ENCODE data around the gene PARM1. TPM values are rescaled to one million over a fixed set of nuclear protein-coding genes. Genes with fewer than 3 reads are reported as not detected.

The PARM1 gene
- total and polyA plus RNA-seq, 2 donors (not counting 1 experiment from before 2014, with no cell fraction given): 7.8 to 10.4 TPM

- no peak for ATAC-seq (ENCODE audit: low read depth)
- no peaks in the 10 kb centered on the region for H3K27me3 ChIP-seq (replicated peaks in 1 of 4; ENCODE audit: control extremely low read depth in 1 of 4, control insufficient read depth in 3 of 4, insufficient read depth in 4 of 4, low read length in 3 of 4)
These were observed 49.8 kb downstream of the PARM1 start for GRCh38 chr4:74982546-74983252.

GRCh38 chr4:74983253-74983635 is 50.3 kb downstream of the PARM1 start:
- no peak for DNase-seq

More at GRCh38 chr4:74982546-74983252, 49.8 kb downstream of the PARM1 start:
- Histone ChIP-seq H3K4me2 (replicated peaks; ENCODE audit: low read depth, low read length, poor library complexity, severe bottlenecking) (no peak overlapping the region), H3K4me1 (ENCODE audit: control insufficient read depth in 2 of 2, insufficient read depth in 2 of 2, low read length in 2 of 2) (no peaks in the 10 kb centered on the region), H2AFZ (ENCODE audit: insufficient read depth, low read depth, low read length, poor library complexity, severe bottlenecking) (no peak overlapping the region), H3K79me2 (ENCODE audit: control insufficient read depth, insufficient read depth, low read length) (no peaks in the 10 kb centered on the region), H3K4me3 (ENCODE audit: control extremely low read depth in 1 of 5, extremely low read depth in 1 of 5, insufficient read depth in 1 of 5, low read depth in 2 of 5, low read length in 4 of 5) (no peak overlapping the region), H3K9me3 (ENCODE audit: control extremely low read depth in 1 of 3, control insufficient read depth in 2 of 3, insufficient read depth in 1 of 3, low read length in 2 of 3) (peaks cover 0 to 4% (median 2%) of the 10 kb centered on the region in 3 donors), H3K9ac (ENCODE audit: low read length) (no peak overlapping the region), H4K20me1 (ENCODE audit: control insufficient read depth, insufficient read depth, low read length, poor library complexity, severe bottlenecking) (no peaks in the 10 kb centered on the region), H3K27ac (ENCODE audit: low read length in 2 of 2) (no peak overlapping the region), H3K36me3 (replicated peaks in 1 of 2; ENCODE audit: control extremely low read depth in 1 of 2, control insufficient read depth in 1 of 2, extremely low read depth in 1 of 2, insufficient read depth in 2 of 2, low read length in 1 of 2) (no peaks in the 10 kb centered on the region)
- Mint-ChIP-seq H3K9me3 (ENCODE audit: insufficient read depth) (peaks cover 11% of the 10 kb centered on the region), H3K4me3 (no peak overlapping the region), H3K27ac (no peak overlapping the region), H3K27me3 (no peaks in the 10 kb centered on the region), H3K4me1 (no peaks in the 10 kb centered on the region)
- DNase-seq: no peak
- intact Hi-C loops (cut with micrococcal nuclease): no loop called here
- TF ChIP-seq CTCF (IDR thresholded peaks at IDR 0.05): no peak
- no peak for TF ChIP-seq EZH2 (IDR thresholded peaks at IDR 0.05; ENCODE audit: borderline replicate concordance, insufficient read depth, low read depth, low read length, poor library complexity, severe bottlenecking)
- ChIA-PET CTCF (no interaction called here), POLR2A (no interaction called here)
- WGBS (ENCODE audit: insufficient coverage): 80% methylated on average over 1 of the region's 1 CpG

More at GRCh38 chr4:74983253-74983635, 50.3 kb downstream of the PARM1 start:
- Histone ChIP-seq H2AFZ (ENCODE audit: insufficient read depth, low read depth, low read length, poor library complexity, severe bottlenecking) (no peak overlapping the region), H3K27me3 (replicated peaks in 1 of 4; ENCODE audit: control extremely low read depth in 1 of 4, control insufficient read depth in 3 of 4, insufficient read depth in 4 of 4, low read length in 3 of 4) (no peaks in the 10 kb centered on the region), H3K79me2 (ENCODE audit: control insufficient read depth, insufficient read depth, low read length) (no peaks in the 10 kb centered on the region), H3K27ac (ENCODE audit: low read length in 2 of 2) (no peak overlapping the region), H4K20me1 (ENCODE audit: control insufficient read depth, insufficient read depth, low read length, poor library complexity, severe bottlenecking) (no peaks in the 10 kb centered on the region), H3K9me3 (ENCODE audit: control extremely low read depth in 1 of 3, control insufficient read depth in 2 of 3, insufficient read depth in 1 of 3, low read length in 2 of 3) (peaks cover 0 to 4% (median 0%) of the 10 kb centered on the region in 3 donors), H3K9ac (ENCODE audit: low read length) (no peak overlapping the region), H3K4me3 (ENCODE audit: control extremely low read depth in 1 of 5, extremely low read depth in 1 of 5, insufficient read depth in 1 of 5, low read depth in 2 of 5, low read length in 4 of 5) (no peak overlapping the region), H3K4me1 (ENCODE audit: control insufficient read depth in 2 of 2, insufficient read depth in 2 of 2, low read length in 2 of 2) (no peaks in the 10 kb centered on the region), H3K36me3 (replicated peaks in 1 of 2; ENCODE audit: control extremely low read depth in 1 of 2, control insufficient read depth in 1 of 2, extremely low read depth in 1 of 2, insufficient read depth in 2 of 2, low read length in 1 of 2) (no peaks in the 10 kb centered on the region), H3K4me2 (replicated peaks; ENCODE audit: low read depth, low read length, poor library complexity, severe bottlenecking) (no peak overlapping the region)
- CTCF ChIA-PET: no interaction called here
- Mint-ChIP-seq H3K4me3 (no peak overlapping the region), H3K27ac (no peak overlapping the region), H3K27me3 (no peaks in the 10 kb centered on the region), H3K9me3 (ENCODE audit: insufficient read depth) (peaks cover 7% of the 10 kb centered on the region), H3K4me1 (no peaks in the 10 kb centered on the region)
- no peak for TF ChIP-seq CTCF (IDR thresholded peaks at IDR 0.05)
- no peak for TF ChIP-seq EZH2 (IDR thresholded peaks at IDR 0.05; ENCODE audit: borderline replicate concordance, insufficient read depth, low read depth, low read length, poor library complexity, severe bottlenecking)
- ATAC-seq (ENCODE audit: low read depth): no peak
- intact Hi-C loops (cut with micrococcal nuclease): no loop called here
- POLR2A ChIA-PET: no interaction called here
